ENCODE results near the gene CTDSP1. TPM values are rescaled to one million over a fixed set of nuclear protein-coding genes. Genes with fewer than 3 reads are reported as not detected.

CTDSP1 gene
- total and polyA plus RNA-seq, 3 experiments from 2014 or later, result 32.2 to 113 (median 104) TPM

GRCh38 chr2:218422403-218423086, 22.9 kb downstream of the CTDSP1 start:
- Histone ChIP-seq H3K27ac (ENCODE audit: low read depth, low read length) (no peak overlapping the region), H3K4me3 (ENCODE audit: low read length) (no peak overlapping the region), H3K4me1 (ENCODE audit: insufficient read depth, low read length) (no peaks in the 10 kb centered on the region), H3K9me3 (ENCODE audit: low read length) (no peaks in the 10 kb centered on the region), H3K27me3 (ENCODE audit: insufficient read depth, low read length, poor library complexity, severe bottlenecking) (no peaks in the 10 kb centered on the region), H3K36me3 (ENCODE audit: insufficient read depth, low read length) (no peaks in the 10 kb centered on the region)
- Mint-ChIP-seq H3K4me3 (no peak overlapping the region), H3K27ac (peak overlapping the region in 2 of 8 donors; percentile 46 to 55), H3K4me1 (peaks cover 0 to 2% (median 0%) of the 10 kb centered on the region in 3 donors), H3K27me3 (peaks cover 0 to 4% of the 10 kb centered on the region in 2 donors), H3K36me3 (no peaks in the 10 kb centered on the region), H3K9me3 (no peaks in the 10 kb centered on the region)
- CTCF ChIA-PET, result no interaction called here
- DNase-seq, result no peak
- POLR2A ChIA-PET, result no interaction called here

- DNase-seq, result no peak
- no peaks in the 10 kb centered on the region for H3K36me3 Mint-ChIP-seq
- H3K4me3 ChIP-seq (ENCODE audit: low read length), result no peak overlapping the region
- peaks cover 0 to 2% (median 0%) of the 10 kb centered on the region in 3 donors for H3K4me1 Mint-ChIP-seq
- H3K27me3 Mint-ChIP-seq, result peaks cover 0 to 4% of the 10 kb centered on the region in 2 donors
- H3K27ac ChIP-seq (ENCODE audit: low read depth, low read length), result no peak overlapping the region
- no peaks in the 10 kb centered on the region for H3K27me3 ChIP-seq (ENCODE audit: insufficient read depth, low read length, poor library complexity, severe bottlenecking)
- ChIA-PET POLR2A (no interaction called here), CTCF (no interaction called here)
- no peaks in the 10 kb centered on the region for H3K4me1 ChIP-seq (ENCODE audit: insufficient read depth, low read length)
- H3K9me3 ChIP-seq (ENCODE audit: low read length), result no peaks in the 10 kb centered on the region
- H3K36me3 ChIP-seq (ENCODE audit: insufficient read depth, low read length), result no peaks in the 10 kb centered on the region
- H3K9me3 Mint-ChIP-seq, result no peaks in the 10 kb centered on the region
- no peak overlapping the region for H3K4me3 Mint-ChIP-seq
- H3K27ac Mint-ChIP-seq, result no peak overlapping the region
Observed at GRCh38 chr2:218423584-218423983, 23.9 kb downstream of the CTDSP1 start.

- Mint-ChIP-seq H3K9me3 (no peaks in the 10 kb centered on the region), H3K27ac (peak overlapping the region in 1 of 8 donors; percentile 93), H3K27me3 (peaks cover 2 to 4% of the 10 kb centered on the region in 2 donors), H3K36me3 (no peaks in the 10 kb centered on the region), H3K4me1 (peaks cover 0 to 5% (median 2%) of the 10 kb centered on the region in 3 donors), H3K4me3 (no peak overlapping the region)
- no peaks in the 10 kb centered on the region for H3K4me1 ChIP-seq (ENCODE audit: insufficient read depth, low read length)
- no peak for DNase-seq
- H3K4me3 ChIP-seq (ENCODE audit: low read length), result no peak overlapping the region
- H3K27ac ChIP-seq (ENCODE audit: low read depth, low read length), result no peak overlapping the region
- no peaks in the 10 kb centered on the region for H3K36me3 ChIP-seq (ENCODE audit: insufficient read depth, low read length)
- POLR2A ChIA-PET, result no interaction called here
- H3K9me3 ChIP-seq (ENCODE audit: low read length), result no peaks in the 10 kb centered on the region
- CTCF ChIA-PET, result no interaction called here
- no peaks in the 10 kb centered on the region for H3K27me3 ChIP-seq (ENCODE audit: insufficient read depth, low read length, poor library complexity, severe bottlenecking)
Observed at GRCh38 chr2:218425531-218425930, 25.9 kb downstream of the CTDSP1 start.

GRCh38 chr2:218427741-218428140, 28.1 kb downstream of the CTDSP1 start:
- H3K4me1 Mint-ChIP-seq, result peaks cover 0 to 5% (median 0%) of the 10 kb centered on the region in 3 donors
- H3K9me3 Mint-ChIP-seq, result no peaks in the 10 kb centered on the region
- no peaks in the 10 kb centered on the region for H3K27me3 ChIP-seq (ENCODE audit: insufficient read depth, low read length, poor library complexity, severe bottlenecking)
- H3K4me3 Mint-ChIP-seq, result no peak overlapping the region
- no peak overlapping the region for H3K27ac Mint-ChIP-seq
- no peaks in the 10 kb centered on the region for H3K4me1 ChIP-seq (ENCODE audit: insufficient read depth, low read length)
- ChIA-PET CTCF (no interaction called here), POLR2A (interaction anchor here (0.7 kb wide), 1 partner anchor 301 kb away, joined by 3 read pairs; no protein-coding TSS in a partner anchor)
- no peaks in the 10 kb centered on the region for H3K36me3 Mint-ChIP-seq
- DNase-seq, result no peak
- no peak overlapping the region for H3K4me3 ChIP-seq (ENCODE audit: low read length)
- H3K27me3 Mint-ChIP-seq, result peaks cover 3 to 6% of the 10 kb centered on the region in 2 donors
- H3K9me3 ChIP-seq (ENCODE audit: low read length), result no peaks in the 10 kb centered on the region
- no peaks in the 10 kb centered on the region for H3K36me3 ChIP-seq (ENCODE audit: insufficient read depth, low read length)
- H3K27ac ChIP-seq (ENCODE audit: low read depth, low read length), result no peak overlapping the region

DNA sequence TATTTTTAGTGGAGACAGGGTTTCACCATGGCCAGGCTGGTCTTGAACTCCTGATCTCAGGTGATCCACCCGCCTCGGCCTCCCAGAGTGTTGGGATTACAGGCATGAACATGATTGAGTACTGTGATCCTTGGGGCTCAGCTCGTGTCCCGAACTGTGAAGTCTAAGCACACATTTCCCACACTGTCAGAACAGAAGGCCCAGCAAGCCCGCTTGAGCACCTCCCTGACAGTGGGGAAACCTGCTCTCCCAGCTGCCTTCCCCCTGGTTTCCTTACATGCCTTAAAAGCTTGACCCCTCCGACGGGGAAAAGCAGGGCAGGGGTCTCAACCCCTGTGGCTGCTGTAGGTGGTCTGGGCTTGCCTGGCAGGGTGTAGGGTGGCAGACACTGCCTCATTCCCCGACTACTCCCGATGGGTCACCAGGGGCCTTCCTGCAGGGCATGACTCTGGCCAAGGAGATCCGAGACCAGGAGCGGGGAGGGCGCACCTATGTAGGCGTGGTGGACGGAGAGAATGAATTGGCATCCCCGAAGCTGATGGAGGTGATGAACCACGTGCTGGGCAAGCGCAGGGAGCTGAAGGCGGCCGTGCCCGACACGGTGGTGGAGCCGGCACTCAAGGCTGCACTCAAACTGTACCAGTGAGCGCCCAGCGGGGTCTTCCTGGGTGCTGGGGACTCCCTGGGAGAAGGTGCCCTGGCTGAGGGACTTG, 29.3 kb downstream of the CTDSP1 start:
- POLR2A ChIA-PET, result no interaction called here
- H3K27ac ChIP-seq (ENCODE audit: low read depth, low read length), result no peak overlapping the region

DNA sequence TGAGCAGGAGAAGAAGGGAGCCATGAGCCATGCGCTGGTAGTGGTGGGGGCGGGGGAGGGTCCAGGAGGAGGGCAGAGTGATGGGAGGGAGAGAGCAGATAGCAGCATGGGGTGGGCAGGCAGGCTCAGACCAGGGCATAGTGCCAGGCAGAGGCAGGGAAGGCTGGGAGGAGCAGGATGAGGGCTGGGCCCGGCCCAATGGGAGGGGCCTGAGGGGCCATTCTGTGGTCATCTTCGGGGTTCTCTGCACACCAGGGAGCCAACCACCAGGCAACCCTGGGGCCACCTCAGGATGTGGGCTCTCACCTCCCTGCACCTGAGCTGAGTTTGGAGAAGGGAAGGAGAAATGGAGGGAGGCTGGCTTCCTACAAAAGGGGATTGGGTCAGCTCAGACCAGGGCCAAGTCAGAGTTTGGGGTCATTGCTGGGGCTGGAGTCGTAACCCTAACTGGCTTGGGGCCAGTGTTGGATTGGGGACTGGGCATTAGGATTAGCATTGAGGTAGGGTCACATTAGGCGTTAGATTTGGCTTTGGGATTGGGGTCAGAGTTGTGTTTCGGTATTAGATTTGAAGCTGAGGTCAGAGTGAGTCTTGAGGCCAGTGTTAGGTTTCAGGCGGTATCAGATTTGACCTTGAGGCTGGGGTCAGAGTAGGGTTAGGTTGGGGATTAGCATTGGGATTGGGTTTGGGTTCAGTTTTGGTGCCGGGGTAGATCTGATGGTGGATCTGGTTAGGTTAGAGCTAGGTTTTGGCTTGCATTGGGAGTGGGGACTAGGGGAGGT, 30.4 kb downstream of the CTDSP1 start:
- ChIA-PET POLR2A (no interaction called here), CTCF (no interaction called here)
- Histone ChIP-seq H3K4me3 (ENCODE audit: low read length) (no peak overlapping the region), H3K4me1 (ENCODE audit: insufficient read depth, low read length) (no peaks in the 10 kb centered on the region), H3K27me3 (ENCODE audit: insufficient read depth, low read length, poor library complexity, severe bottlenecking) (no peaks in the 10 kb centered on the region), H3K36me3 (ENCODE audit: insufficient read depth, low read length) (no peaks in the 10 kb centered on the region), H3K27ac (ENCODE audit: low read depth, low read length) (no peak overlapping the region), H3K9me3 (ENCODE audit: low read length) (no peaks in the 10 kb centered on the region)
- no peaks in the 10 kb centered on the region for H3K36me3 Mint-ChIP-seq
- H3K9me3 Mint-ChIP-seq, result no peaks in the 10 kb centered on the region
- no peak overlapping the region for H3K4me3 Mint-ChIP-seq
- DNase-seq, result no peak
- peaks cover 0 to 5% (median 0%) of the 10 kb centered on the region in 3 donors for H3K4me1 Mint-ChIP-seq
- H3K27ac Mint-ChIP-seq, result peak overlapping the region in 2 of 8 donors; percentile 65 to 82
- peaks cover 3 to 6% of the 10 kb centered on the region in 2 donors for H3K27me3 Mint-ChIP-seq

More for the DNA sequence above, 29.3 kb downstream of the CTDSP1 start:
- DNase-seq, result no peak
- H3K36me3 ChIP-seq (ENCODE audit: insufficient read depth, low read length), result no peaks in the 10 kb centered on the region
- peaks cover 3 to 6% of the 10 kb centered on the region in 2 donors for H3K27me3 Mint-ChIP-seq
- peaks cover 0 to 5% (median 0%) of the 10 kb centered on the region in 3 donors for H3K4me1 Mint-ChIP-seq
- no peaks in the 10 kb centered on the region for H3K27me3 ChIP-seq (ENCODE audit: insufficient read depth, low read length, poor library complexity, severe bottlenecking)
- no peak overlapping the region for H3K4me3 ChIP-seq (ENCODE audit: low read length)
- H3K4me3 Mint-ChIP-seq, result no peak overlapping the region
- no peaks in the 10 kb centered on the region for H3K9me3 ChIP-seq (ENCODE audit: low read length)
- no peaks in the 10 kb centered on the region for H3K9me3 Mint-ChIP-seq
- H3K36me3 Mint-ChIP-seq, result no peaks in the 10 kb centered on the region
- no peak overlapping the region for H3K27ac Mint-ChIP-seq
- CTCF ChIA-PET, result no interaction called here
- H3K4me1 ChIP-seq (ENCODE audit: insufficient read depth, low read length), result no peaks in the 10 kb centered on the region

GRCh38 chr2:218430721-218431120, 31.1 kb downstream of the CTDSP1 start:
- POLR2A ChIA-PET, result no interaction called here
- CTCF ChIA-PET, result no interaction called here
- no peaks in the 10 kb centered on the region for H3K4me1 ChIP-seq (ENCODE audit: insufficient read depth, low read length)

GRCh38 chr2:218431878-218432277, 32.2 kb downstream of the CTDSP1 start:
- ChIA-PET CTCF (no interaction called here), POLR2A (interaction anchor here (0.7 kb wide), 1 partner anchor 118 kb away, joined by 7 read pairs; no protein-coding TSS in a partner anchor)
- H3K4me3 ChIP-seq (ENCODE audit: low read length), result no peak overlapping the region
- H3K4me3 Mint-ChIP-seq, result no peak overlapping the region
- H3K4me1 ChIP-seq (ENCODE audit: insufficient read depth, low read length), result no peaks in the 10 kb centered on the region
- H3K4me1 Mint-ChIP-seq, result peaks cover 0 to 5% (median 0%) of the 10 kb centered on the region in 3 donors
- no peak overlapping the region for H3K27ac Mint-ChIP-seq
- H3K27ac ChIP-seq (ENCODE audit: low read depth, low read length), result no peak overlapping the region
- no peaks in the 10 kb centered on the region for H3K9me3 ChIP-seq (ENCODE audit: low read length)
- no peak for DNase-seq
- no peaks in the 10 kb centered on the region for H3K9me3 Mint-ChIP-seq
- no peaks in the 10 kb centered on the region for H3K36me3 ChIP-seq (ENCODE audit: insufficient read depth, low read length)
- H3K36me3 Mint-ChIP-seq, result no peaks in the 10 kb centered on the region
- H3K27me3 ChIP-seq (ENCODE audit: insufficient read depth, low read length, poor library complexity, severe bottlenecking), result no peaks in the 10 kb centered on the region
- H3K27me3 Mint-ChIP-seq, result peaks cover 3 to 6% of the 10 kb centered on the region in 2 donors

More at GRCh38 chr2:218430721-218431120, 31.1 kb downstream of the CTDSP1 start:
- H3K36me3 Mint-ChIP-seq, result no peaks in the 10 kb centered on the region
- peaks cover 0 to 5% (median 0%) of the 10 kb centered on the region in 3 donors for H3K4me1 Mint-ChIP-seq
- H3K27ac Mint-ChIP-seq, result no peak overlapping the region
- H3K27me3 ChIP-seq (ENCODE audit: insufficient read depth, low read length, poor library complexity, severe bottlenecking), result no peaks in the 10 kb centered on the region
- H3K4me3 Mint-ChIP-seq, result no peak overlapping the region
- no peak overlapping the region for H3K27ac ChIP-seq (ENCODE audit: low read depth, low read length)
- no peaks in the 10 kb centered on the region for H3K9me3 ChIP-seq (ENCODE audit: low read length)
- H3K36me3 ChIP-seq (ENCODE audit: insufficient read depth, low read length), result no peaks in the 10 kb centered on the region
- no peaks in the 10 kb centered on the region for H3K9me3 Mint-ChIP-seq
- no peak for DNase-seq
- peaks cover 3 to 6% of the 10 kb centered on the region in 2 donors for H3K27me3 Mint-ChIP-seq
- no peak overlapping the region for H3K4me3 ChIP-seq (ENCODE audit: low read length)
